SIG-M5 (cell line): ENCODE measurements around the gene ERC2.
"Not testable (repeated sequence)": the region's sequence is repeated elsewhere in the genome, so short reads cannot be mapped to it uniquely, and the experiment has no call there.

Source experiments
- DNase-seq: peaks from one replicate; lab custom pipeline; 2025; lab: John Stamatoyannopoulos, UW

ERC2 gene

DNA sequence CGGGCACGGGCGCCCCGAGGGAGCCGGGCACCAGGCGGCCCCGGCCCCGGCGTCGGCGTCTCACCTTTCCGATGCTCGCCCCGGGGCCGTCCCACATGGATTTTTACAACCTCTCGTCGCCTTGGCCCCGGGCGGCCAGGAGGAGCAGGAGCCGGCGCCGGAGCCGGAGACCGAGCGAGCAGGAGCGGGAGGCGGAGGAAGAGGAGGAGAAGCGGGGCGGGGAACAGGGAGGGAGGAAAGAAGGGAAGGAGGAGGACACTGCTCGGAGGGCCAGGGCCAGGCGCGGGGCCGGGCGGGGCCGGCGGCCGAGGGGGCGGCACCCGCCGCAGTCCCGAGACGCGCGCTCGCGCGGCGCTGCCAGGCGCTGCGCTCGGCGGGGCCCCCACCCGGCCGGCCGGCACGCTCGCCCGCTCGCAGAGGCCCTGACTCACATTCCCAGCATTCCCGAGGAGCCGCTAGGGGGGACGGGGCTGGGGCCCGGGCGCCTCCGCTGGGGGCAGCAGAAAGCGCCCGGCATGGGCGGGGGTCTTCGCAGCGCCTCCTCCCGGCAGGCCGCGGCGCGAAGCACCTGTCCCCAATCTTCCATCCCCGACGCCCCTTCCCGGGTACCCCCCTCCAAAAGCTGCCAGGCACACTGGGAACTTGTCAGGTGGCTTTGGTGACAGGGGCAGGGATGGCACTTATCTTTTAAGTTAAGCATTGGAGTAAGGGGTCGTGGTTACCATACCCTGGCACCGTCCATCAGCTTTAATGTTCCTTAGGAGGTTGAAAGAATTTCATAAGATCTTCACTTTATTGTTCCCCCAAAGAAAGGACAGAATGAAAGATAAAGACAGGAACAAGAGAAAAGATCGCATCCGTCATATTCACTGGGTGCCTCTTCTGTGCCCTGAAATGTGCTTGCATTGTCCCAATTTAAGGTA is at the start of gene ERC2:
ERC2 (minus strand) TSS at position 284 of the 923 bp plus-strand sequence.
- no peak for DNase-seq

DNA sequence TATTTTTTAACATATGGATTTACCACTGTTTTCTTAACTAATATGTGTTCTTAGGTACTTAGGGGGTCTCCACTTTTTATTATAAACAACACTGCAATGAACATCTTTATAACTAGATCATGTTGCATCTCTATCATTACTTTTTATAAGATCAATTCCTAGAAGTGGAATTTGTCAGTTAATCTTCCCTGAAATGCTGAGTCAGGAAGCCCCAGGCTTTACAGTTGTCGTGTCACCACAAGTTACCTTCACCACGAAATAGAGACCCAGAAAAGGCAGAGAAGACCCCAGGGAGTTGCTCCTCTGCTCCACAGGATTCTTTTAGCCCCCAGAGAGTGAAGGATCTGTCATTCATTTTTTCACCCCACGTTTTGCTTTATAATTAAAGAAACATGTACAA is 34.5 kb upstream of the ERC2 start:
- no peak for DNase-seq

DNA sequence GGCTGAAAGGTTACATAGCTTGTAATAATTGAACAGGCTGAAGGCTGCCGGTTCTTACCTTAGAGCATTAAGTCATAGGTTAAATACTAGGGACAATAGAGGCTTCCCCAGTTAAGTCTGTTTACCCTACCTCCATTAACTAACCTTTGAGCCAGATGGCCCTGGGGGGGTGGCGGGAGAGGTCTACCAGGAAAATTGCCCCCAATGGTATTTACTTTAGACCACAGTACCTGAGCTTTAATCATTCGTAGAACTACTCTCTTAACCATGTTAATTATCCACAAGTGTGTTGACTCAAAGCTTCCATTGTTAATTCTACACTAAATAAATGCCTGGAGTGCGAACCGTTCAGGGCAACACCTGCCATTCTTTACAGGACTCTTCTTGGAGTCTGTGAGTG is 28.1 kb upstream of the ERC2 start:
- not testable (repeated sequence) for DNase-seq

DNA sequence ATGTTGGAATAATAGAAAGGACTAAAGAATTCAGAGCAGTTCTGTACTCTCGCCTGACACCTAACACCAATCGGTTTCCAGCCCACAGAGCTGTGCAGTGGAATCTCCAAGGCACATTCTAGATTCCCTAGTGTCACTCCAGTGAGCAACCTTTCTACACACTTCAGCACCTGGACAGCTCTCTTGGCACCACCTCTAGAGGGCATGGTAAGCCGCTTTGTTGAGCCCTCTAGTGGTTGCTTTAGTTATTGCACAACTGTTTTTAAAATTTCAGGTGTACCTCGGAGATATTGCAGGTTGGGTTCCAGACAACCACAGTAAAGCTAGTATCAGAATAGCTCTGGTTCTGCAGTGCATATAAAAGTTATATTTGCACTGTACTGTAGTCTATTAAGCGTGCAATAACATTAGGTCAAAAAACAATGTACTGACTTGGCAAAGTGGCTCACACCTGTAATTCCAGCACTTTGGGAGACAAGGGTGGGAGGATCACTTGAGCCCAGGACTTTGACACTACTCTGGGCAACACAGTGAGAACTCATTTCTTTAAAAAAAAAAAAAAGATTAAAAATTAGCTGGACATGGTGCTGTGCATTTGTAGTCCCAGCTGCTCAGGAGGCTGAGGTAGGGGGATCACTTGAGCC is 26.5 kb upstream of the ERC2 start:
- DNase-seq: peak; percentile 53

DNA sequence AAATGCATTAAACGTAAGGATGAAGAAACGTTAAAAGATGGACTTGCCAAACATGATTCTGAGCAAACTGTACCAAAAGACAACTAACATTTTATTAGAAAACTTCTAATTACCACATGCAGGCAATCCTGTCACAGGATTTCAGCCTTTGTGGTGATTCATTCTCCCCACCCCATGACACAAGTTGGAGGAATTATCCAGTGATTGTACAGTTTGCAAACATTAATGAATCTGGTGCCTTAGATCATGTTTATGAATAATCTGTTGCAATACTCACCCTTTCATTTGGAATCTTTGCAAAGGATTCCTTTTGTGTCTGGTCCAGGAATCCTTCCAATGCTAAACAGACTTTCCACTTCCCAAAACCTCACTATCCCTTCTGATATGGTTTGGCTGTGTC is 23.3 kb upstream of the ERC2 start:
- DNase-seq: no peak

DNA sequence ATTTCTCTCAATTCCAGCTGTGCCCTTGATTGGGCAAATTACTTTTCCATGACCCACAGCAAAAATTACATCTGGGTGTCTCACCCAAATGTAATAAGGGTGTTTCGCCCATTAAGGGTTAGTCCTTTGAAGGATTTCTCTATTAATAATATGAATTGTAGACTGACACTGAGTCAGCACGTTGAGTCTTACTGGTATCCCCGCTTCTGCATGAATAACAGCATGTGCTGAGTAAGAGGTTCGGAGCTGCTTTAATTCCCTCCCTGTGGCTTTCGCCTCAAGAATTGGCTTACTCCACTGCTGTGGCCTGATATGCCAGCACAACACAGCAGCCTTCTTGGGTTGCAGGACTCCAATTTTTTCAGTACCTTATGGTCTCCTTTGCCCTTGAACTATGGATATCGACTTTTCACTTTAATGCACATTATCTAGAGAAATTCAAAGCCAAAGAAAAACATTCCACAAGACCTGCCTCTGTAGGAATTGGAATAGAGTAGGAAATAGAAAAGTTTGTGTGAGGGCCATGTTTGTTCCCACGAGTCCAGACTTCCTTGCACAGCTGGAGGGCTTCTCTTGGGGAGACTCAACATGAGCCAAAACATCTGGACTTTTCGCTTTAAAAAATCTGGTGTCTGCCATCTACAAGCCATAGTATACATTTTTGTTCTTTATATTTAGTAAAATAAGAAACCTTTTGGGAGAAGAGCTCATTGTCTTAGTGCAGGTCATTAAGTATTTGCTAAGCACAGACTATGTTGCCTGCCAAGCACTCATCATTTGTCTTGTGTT is 20.7 kb upstream of the ERC2 start:
- no peak for DNase-seq

DNA sequence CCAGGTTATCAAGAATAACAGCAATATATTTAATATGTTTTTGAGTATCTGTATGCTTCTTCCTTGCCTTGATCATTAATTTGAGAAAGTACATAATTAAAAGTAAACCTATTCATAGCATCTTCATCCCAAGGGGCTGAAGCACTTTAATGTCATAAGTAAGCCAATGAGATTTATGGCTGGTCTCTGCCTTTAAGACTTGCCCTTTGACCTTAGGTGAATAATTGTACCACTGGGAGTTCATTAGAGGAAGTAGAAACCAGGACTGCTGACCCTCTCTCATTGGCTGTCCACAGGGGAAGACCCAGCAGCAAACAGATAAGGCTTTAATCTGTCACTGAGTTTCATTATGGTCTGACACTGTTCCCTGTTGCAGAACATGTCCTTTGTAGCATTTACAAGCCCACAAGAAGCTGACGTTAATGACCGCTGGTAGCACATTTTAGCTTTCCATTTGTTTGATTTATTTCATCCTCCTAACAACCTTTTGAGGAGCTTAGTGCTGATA is 16.3 kb upstream of the ERC2 start:
- DNase-seq: no peak

DNA sequence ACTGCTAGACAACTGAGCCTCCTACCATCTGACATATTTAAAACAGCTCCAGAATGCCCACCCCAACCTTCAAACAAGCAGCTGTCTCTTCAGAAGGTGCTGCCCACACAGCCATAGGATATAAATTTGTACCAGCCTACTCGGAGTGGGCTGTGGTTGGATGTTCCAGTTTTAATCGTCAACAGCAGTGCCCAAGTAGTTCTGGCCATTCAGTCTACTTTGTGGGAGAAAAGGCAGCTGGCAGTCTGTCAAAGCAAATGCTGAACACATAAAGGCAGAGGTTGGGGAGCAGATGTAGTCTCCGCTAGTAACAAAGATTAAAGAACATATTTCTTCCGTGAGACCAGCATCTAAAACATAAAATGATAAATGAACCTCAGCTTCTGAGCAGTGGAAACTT is 15.9 kb upstream of the ERC2 start:
- no peak for DNase-seq

DNA sequence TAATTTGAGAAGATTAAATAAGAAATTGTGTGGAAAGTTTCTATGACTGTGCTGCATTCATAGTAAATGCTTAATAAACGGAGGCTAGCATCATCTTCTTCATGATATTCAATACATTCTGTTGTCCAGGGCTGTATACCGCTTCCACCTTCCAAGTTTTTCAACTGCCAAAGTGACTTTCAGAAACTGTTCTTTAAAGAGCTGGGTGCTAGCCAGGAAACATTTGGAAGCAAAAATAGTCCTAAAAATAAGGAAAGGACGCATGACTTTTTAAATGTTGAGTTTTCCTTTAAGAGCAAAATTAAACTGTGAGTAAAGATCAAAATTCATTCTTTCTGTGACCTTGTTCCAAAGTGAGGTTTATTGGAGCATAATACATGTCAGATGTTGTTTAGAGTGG is 9.4 kb upstream of the ERC2 start:
- DNase-seq: no peak

DNA sequence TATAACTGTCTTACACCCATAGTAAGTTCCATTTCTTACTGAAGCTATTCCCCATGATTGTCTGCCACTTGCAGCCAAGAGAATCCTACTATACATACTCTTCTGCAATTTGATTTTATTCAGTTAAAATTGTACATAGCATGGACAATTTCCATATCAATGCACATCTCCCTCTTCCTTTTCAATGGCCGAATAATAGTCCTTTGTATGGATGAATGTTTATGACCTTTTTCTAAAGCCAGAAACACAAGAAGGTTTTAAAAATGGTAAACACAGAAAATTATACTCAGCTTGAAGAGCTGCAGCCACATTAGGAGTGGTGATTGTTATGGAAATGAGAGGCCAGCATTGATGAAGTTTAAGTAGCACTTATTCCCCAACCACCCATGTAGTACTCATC is 8.5 kb upstream of the ERC2 start:
- DNase-seq: no peak

DNA sequence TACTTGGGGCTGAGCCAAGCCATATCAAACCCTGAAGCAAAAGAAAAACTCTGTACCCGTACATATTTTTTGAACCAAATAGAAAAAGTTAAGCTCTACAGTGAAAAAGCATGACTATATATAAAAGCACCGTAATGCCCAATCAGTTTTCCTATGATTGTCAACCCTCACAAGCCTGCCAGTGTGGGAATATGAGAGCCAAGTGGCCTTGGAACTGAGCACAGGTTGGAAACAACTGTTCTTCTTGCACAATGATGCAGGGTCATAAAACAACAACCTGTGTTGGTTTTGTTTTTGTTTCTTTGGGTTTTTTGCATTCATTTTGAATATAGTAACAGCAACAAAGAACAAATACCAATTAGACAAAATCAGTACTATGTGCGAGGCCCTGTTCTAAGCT is 3.5 kb upstream of the ERC2 start:
- no peak for DNase-seq

DNA sequence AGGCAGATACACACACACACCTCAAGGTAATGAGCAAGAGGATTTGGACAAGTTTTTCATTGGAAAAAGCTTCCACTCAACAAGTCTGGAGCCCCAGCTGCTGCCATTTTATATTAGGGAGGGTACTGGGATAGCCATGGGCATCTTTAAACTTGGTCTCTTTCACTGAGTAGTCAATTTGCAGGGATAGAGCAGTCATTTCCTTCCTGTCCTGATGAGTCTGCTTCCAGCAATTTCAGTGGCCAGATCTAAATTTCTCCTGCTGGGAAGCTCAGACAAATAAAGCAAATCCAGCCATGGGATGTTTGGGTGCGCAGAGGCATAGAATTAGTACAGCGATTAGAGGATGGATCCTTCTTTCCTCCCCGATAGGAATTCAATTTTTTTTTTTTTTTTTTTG is 874 bp upstream of the ERC2 start:
- no peak for DNase-seq

DNA sequence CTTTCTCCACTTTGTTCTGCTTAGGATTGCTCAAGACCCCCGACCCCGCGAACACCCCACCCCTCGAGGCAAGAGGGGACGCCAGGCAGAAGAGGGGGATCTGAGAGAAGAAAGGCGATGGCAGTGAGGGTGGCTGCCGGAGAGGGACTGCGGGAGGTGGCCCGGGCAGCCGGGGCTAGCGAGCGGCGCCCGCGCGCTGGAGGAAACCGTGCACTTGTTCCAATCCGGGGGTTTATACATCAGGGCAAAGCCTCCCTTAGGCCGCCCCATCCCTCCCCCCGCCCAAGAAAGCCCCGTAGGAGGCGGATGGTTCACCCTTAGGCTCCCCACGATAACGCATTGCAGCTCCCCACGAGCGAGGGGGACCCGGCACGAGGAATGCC is 475 bp downstream of the ERC2 start:
- no peak for DNase-seq

DNA sequence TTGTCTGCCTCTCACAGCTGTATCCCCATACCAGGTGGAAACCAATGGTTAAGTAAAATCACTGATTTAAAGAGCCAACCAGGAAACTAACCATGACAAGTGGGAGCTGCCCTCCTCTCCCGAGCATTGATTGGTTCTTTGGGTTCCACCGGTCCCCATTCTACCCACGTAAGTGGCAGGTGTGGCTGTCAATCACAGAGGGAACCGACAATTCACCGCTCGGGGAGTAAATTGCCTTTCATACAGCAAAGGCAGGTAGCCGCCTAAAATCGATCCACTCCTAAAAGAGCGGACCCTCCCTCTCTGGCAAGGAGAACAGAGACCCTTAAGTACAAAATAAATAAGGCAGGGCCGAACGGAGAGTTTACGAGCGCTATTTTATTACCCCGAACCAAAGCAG is 1.2 kb downstream of the ERC2 start:
- DNase-seq: no peak

DNA sequence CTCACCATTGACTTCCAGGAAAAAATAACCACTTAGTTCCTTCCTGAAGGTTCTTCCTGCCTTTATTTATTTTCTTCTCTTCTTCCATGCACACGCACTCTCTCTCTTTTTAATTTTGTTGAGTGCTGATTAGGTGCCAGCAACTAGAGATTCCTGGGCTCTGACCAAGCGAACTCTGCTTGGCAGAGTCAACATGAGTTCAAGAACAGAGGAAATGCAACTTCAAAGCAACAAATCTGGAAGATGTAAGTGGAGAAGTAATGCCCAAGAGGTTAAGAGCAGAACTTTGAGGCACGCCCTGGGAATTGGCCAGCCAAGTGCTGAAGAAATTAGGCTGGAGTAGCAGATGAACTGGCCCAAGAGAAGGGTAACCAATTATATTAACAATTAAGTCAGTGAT is 8.5 kb downstream of the ERC2 start:
- no peak for DNase-seq

DNA sequence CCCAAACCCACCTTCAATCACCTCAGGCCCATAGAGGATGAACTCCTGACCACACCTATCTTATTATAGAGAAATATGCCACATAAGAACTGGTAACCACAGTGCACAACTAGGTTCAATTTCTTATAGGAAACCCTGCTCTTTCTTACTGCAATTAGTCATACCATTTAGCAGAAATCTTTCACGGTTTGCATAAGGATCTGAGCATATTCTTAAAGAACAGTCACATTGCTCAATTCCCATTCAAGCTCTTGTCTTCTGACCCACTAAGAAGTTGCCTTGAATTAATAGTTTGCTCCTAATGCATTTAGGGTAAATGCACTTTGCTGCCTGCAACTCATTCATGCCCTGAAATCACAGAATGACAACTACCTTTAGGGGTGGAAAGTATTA is 9.2 kb downstream of the ERC2 start:
- DNase-seq: no peak

DNA sequence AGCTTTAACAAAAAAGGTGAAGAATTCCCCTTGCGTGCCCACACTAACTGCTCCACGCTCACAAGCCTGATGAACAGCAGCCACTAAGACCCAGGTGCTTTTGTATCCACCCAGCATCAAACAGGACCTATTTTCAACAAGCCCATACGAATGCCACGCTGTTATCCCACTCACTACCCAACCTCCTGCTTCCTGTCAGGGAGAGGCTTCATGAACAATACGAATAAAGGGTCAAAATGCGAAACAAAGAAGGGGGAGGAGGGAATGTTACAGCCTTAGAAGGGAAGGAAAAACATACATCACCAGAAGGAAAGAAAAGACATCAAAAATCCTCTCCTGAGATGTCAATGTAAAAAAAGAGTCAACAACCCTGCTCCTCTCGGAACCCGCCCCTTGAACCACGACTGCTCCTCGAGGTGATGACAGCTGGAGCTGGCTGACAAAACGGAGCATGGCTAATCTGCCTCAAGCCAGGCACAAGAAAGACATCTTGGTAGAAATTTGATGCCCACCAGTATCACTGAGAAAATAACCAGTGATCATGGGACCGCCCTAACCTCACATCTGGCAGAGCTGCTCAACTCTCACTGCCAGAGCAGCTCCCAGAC is 9.7 kb downstream of the ERC2 start:
- no peak for DNase-seq

DNA sequence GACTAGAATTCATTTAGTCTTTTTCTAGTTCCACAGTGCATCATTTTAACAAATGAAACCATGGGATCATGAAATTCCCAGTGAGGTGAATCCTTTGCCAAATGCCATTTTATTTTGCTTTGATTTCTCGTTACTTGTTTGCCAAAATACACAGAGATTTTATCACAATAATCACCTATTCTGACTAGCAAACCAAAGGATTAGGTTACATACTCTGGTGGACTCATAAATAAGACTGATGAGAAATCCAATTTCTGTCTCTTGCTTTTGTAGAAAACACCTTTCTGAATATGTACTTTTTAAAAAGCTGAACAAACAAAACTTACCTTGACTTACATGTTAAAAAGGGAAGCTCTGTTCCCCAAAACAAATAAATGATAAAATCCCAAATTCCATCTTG is 12.2 kb downstream of the ERC2 start:
- DNase-seq: no peak

DNA sequence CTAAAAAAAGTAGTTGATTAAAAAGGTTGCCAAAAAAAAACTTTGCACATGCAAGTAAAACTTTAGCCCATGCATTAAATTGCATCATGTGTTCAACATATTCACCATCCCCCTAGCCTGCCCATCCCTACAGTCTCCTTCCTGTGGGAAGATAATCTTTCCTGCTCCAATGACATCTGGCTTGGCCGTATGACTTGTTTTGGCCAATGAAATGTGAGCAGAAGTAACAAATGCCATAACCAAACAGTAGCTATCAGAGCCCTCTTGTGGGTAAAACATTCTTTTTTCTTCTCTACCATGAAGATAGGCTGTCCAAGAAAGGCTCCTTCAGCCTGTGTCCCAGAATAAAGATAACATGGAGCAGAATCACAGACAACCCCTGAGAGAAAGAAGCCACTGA is 15.3 kb downstream of the ERC2 start:
- DNase-seq: no peak

DNA sequence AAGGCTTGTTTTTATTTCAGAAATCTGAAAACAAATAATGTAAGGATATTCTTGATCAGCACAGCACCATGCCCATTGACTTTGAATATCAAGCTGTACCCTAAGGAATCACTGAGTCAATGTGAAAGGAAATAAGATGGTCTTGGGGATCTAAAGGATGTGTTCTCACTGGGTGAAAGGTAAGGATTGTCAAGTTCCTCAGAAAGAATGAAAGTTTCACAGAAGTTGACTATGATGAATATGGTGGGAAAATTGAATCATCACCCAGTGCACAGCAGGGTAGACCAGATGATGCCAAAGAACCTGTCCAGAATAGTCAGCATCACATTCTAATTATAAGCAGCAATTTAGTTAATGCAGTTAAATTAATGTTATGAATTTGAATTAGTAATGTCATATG is 16.2 kb downstream of the ERC2 start:
- DNase-seq: no peak

DNA sequence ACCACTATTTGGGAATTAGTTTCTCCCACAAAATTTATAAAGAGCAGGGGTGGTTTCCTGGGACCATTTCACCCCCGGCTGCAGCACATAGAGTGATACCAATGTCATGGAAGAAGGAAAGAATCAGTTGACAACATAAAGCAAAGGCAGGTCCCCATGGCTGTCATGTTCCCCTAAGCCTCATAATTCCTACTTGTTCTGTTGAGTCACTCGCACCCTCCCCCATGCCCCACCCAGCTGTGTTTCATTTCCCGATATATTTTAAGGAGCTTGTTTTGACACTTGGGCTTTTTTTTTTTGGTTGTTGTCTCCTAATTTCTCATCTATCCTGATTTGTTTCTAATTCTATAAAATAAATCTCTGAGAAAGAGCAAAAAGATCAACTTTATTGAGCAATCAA is 24.9 kb downstream of the ERC2 start:
- no peak for DNase-seq

DNA sequence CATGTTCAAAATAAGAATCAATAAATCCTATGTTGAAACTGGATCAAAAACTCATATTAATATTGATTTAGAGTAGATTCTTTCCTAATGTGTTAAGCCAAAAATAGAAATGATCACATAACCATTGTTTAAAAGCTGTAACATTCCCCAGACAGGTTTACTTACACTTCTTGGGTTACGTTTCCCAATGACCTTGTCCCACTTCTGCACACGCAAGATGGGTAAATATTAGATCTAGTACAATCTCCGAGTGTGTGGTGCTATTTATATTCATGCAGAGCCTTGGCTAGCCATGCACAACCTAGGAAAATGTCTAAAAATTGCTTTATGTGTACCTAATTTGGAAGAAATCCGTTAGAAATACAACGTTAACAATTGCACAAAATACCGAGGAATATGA is 39.6 kb downstream of the ERC2 start:
- DNase-seq: no peak
